HG02588 (cell line): ENCODE results near the gene RNU1-4.
"Not testable (repeated sequence)": the region's sequence is repeated elsewhere in the genome, so short reads cannot be mapped to it uniquely, and the experiment has no call there.

ENCODE experiments used
- ATAC-seq: cut with Tn5 transposase; IDR thresholded peaks from one replicate; pipeline ENCODE4 v1.9.1; 2021; ENCODE audit warnings: mild to moderate bottlenecking, moderate library complexity; ENCODE audit not compliant: unreplicated experiment

RNU1-4 gene

DNA sequence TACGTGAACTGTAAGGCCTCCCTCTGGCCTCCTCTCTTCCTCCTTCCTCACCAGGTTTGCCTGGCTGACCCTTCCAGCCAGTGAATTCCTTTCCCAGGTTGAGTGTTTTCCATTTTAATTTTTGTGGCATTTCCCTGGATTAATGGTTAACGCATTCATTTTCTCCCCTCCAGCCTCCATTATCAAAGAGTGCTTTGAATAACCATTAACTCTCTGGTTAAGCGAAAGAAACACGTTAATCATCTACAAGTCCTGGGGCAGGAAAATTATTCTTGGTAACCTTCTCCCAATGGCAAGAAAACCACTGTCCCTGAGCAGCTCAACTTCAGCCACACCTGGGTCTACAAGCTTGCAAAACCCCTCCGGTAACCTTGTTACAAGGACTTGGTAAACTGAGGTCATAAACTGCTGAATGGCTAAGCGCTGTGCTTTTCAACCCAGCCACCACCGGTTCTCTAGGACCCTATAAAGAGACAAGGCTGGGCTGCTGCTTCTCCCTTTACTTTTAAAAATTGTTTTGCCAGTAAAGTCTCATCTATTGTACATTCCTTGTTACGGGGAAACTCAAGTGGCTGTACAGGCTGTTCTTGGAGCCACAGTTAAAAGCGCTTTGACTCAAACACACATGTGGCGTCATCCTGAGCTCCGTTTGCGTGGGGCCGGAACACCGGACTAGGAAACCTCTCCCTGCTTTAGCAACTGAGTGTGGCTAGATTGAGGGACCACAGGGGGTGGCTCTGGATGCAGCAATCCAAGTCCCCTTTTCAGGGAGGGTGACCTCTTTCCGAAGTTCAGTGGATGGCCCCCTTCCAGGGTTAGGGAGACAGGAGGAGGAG, 24.7 kb downstream of the RNU1-4 start:
- not testable (repeated sequence) for ATAC-seq

DNA sequence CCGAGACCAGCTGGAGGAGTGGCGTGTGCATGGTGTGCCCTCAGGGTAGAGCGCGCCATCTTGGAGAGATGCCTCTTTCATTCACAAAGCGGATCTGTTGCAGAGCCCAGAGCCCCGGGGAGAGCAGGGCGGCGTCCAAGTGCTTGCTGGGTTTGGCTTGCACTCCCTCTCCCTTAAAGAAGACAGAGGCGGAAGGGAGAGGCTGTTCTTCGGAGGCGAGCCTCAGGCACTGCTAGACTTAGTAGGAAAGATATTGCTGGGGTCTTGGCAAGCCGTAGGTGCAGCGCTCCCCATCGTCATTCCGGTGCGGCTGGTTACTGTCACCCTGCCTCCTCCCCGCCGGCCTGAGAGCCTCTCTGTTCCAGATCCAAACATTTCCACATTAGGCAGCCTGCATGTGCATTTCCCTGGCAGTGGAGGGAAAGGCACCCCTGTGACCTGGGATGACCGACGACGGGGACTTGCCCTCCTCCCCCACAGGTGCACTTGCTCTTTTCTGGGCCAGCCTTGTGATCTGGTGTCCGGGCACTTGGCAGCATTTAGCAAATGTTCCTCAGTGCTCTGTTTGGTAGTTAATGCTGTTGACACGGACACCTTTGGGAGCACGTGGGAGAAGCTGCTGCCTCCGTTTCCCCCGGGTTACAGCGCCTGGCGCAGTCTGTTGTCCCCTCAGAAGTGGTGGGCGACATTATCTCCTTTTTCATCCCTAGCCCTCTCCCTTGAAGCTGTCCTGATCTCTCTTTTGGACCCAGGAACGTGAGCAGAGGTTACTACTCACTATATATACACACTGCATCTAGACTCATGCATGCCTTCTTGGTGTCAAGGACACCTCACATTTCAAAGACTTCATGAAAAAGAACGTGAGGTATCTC, 25.7 kb downstream of the RNU1-4 start:
- ATAC-seq = not testable (repeated sequence)

DNA sequence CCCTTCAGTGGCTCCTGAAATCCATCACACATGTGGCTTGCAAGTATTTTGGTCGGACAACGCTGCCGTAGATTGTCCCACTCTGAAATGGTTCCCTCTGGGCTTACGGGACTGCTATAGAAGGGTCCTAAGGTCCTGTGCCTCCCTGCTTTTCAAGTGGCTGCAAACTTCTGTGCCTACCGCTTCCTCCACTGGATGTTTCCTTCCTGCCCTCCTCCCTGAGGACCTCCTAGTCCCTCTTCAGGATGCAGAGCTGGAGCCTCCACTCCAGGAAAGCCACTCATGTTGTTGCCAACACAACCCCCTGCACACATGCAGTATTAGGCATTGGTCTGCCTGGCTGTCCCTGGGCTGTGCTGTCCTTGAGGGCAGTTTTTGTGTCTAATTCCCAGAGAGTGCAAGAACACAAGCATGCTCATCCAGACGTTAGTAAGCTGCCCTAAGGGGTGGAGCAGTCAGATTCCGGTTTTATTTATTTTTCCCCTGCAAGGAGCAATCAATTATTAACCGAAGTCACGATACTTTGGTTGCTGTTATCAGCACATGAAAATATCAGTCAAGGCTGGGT, 26.5 kb downstream of the RNU1-4 start:
- ATAC-seq = not testable (repeated sequence)

- ATAC-seq = not testable (repeated sequence)
Observed at GRCh38 chr1:16770139-16770759, 29.9 kb downstream of the RNU1-4 start.

DNA sequence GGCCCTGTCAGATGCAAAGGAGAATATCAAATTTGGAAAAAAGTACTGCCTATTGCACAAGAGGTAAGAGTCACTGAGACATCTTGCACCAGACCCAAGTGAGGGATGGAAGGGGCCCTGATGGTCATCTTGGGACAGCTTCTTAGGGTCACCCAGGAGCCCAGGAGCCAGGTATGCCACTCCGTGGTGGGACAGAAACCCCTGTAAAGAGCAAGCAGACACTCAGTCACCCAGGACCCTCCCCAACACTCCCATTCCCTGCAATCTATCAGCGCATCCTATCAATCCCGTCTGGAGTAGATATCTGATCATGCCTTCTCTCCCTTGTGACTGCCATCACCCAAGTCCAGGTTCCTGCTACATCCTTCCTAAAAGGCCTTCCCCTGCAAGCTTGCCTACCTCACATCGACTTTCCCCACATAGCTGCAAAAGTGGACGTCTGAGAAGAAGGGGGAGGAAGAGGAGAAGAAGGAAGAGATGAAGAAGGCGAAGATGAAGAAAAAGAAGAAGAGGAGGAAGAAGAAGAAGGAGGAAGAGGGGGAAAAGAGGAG, 30.7 kb downstream of the RNU1-4 start:
- not testable (repeated sequence) for ATAC-seq

- not testable (repeated sequence) for ATAC-seq
Observed at GRCh38 chr1:16772275-16773204, 32.2 kb downstream of the RNU1-4 start.

- not testable (repeated sequence) for ATAC-seq
Observed at GRCh38 chr1:16773205-16773596, 32.9 kb downstream of the RNU1-4 start.

- not testable (repeated sequence) for ATAC-seq
Observed at GRCh38 chr1:16773723-16774122, 33.4 kb downstream of the RNU1-4 start.

GRCh38 chr1:16774773-16775172, 34.5 kb downstream of the RNU1-4 start:
- ATAC-seq = not testable (repeated sequence)

GRCh38 chr1:16775290-16775689, 35.0 kb downstream of the RNU1-4 start:
- not testable (repeated sequence) for ATAC-seq

DNA sequence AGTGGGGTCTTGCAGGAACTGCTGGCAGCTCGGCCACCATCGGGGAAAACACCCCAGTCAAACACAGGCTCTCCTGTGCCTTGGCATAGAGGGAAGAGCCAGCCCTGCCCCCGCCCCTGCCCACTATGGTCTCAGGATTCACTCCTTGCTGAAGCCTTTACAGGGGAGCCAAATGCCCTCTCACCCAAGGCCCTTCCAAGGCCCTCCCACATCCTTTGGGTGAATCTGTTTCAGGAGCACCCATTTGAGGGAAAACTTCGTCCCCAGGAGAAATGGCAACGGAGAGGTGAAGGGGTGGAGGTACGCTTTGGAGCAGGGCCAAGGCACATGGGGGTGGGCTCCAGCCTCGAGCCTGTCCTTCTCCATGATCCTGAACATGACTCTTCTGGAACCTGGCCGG, 35.9 kb downstream of the RNU1-4 start:
- ATAC-seq = not testable (repeated sequence)

- not testable (repeated sequence) for ATAC-seq
Observed at GRCh38 chr1:16776835-16777234, 36.5 kb downstream of the RNU1-4 start.

- not testable (repeated sequence) for ATAC-seq
Observed at GRCh38 chr1:16777821-16778220, 37.5 kb downstream of the RNU1-4 start.

GRCh38 chr1:16779525-16779924, 39.2 kb downstream of the RNU1-4 start:
- ATAC-seq = not testable (repeated sequence)

- ATAC-seq = not testable (repeated sequence)
Observed at GRCh38 chr1:16781033-16781432, 40.7 kb downstream of the RNU1-4 start.

- not testable (repeated sequence) for ATAC-seq
Observed at GRCh38 chr1:16781625-16782024, 41.3 kb downstream of the RNU1-4 start.

GRCh38 chr1:16784955-16785354, 44.6 kb downstream of the RNU1-4 start:
- ATAC-seq = not testable (repeated sequence)

DNA sequence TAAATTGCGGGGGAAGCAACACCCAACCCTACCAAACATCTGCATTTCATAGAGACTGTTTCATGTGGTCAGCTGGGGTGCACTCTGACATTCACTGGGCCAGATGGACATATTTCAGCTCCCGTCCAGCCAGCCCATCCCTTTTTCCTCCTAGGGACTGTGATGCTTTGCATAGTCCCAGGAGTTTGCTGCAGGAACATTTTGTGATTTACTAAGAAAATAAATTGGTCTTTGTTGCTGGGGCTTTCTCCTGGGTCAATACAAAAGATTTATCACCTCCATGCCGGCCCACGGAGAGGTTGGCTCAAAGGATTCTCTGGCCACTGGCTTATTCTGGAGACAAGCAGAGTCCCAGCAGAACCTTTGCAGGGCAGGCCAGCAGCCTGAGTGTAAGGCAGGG, 46.0 kb downstream of the RNU1-4 start:
- not testable (repeated sequence) for ATAC-seq

DNA sequence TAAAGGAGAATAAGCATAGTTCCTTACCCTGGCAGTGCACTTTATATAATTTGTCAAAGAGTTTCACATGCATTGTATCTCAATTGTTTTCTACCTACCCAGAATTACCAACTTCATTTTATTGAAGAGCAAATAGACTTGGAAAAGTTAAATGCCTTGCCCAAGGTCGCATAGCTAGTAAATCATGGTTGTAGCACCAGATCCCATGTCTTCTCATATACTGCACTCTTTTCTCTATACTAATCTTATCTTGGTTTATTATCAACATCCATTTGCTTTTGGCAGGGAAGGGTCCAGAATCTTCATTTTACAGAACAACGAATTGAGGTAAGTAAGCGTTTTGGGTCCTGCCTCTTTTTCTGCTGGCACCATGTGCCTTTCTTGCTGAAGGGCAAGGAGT, 46.9 kb downstream of the RNU1-4 start:
- not testable (repeated sequence) for ATAC-seq
